Endothelial cell of umbilical vein (primary cell): ENCODE data around the gene LSM2. TPM values are rescaled to one million over a fixed set of nuclear protein-coding genes. Genes with fewer than 3 reads are reported as not detected.
A peak's percentile ranks its signal among the peaks of the same experiment; 100 is the strongest.
"Not testable (repeated sequence)": the region's sequence is repeated elsewhere in the genome, so short reads cannot be mapped to it uniquely, and the experiment has no call there.

ENCODE experiments used
- BruUV-seq: library from RNA; stranded (reverse); fragments of 400-500 nt; replicated peaks from 2 replicates; lab custom pipeline; 2021; lab: Mats Ljungman, UMichigan
- CTCF ChIA-PET: fragments of 300-600, 350-600 bp; sonication (Branson Sonifier 250); formaldehyde crosslinking; loops from one replicate; lab custom pipeline; 2021; ENCODE audit warnings: antibody characterized with exemption, inconsistent platforms; lab: Charles Lee
- POLR2A ChIA-PET: fragments of 300-600, 350-600 bp; sonication (Branson Sonifier 250); formaldehyde crosslinking; loops from one replicate; lab custom pipeline; 2021; ENCODE audit warnings: antibody characterized with exemption, inconsistent platforms; lab: Charles Lee
- DNase-seq: peaks from one replicate; pipeline ENCODE4 v3.0.0-alpha.2; 2011; ENCODE audit warnings: low read depth, low spot score
- FAIRE-seq: peaks from 2 replicates; lab custom pipeline; 2011; peaks lifted over from hg19 to GRCh38; lab: Jason Lieb, UNC
- H2AFZ ChIP-seq: 2 replicates; pipeline ENCODE4 v1.6.0; 2012; ENCODE audit warnings: low read depth, low read length, control low read depth, inconsistent platforms
- H3K27ac ChIP-seq: 2 replicates; pipeline ENCODE4 v1.5.1; 2011; ENCODE audit warnings: low read depth, mild to moderate bottlenecking, control low read depth, low read length, moderate library complexity; ENCODE audit not compliant: insufficient read depth
- H3K27me3 ChIP-seq, 2 experiments: 2 replicates each; pipeline versions ENCODE4 v1.6.0 to v1.6.1; 2011; ENCODE audit warnings: low read length in 2 of 2, mixed read lengths in 1 of 2; ENCODE audit not compliant: control insufficient read depth in 2 of 2, insufficient read depth in 2 of 2
- H3K36me3 ChIP-seq, 2 experiments: 2 replicates in 1 of 2; 3 replicates in 1 of 2; pipeline ENCODE4 v1.5.1; 2011; ENCODE audit warnings: low read length in 2 of 2, mild to moderate bottlenecking in 1 of 2, moderate library complexity in 1 of 2; ENCODE audit not compliant: control insufficient read depth in 2 of 2, insufficient read depth in 2 of 2; ENCODE audit errors: extremely low read depth in 1 of 2
- H3K4me1 ChIP-seq: 3 replicates; pipeline ENCODE4 v1.5.1; 2011; ENCODE audit warnings: mild to moderate bottlenecking, low read length; ENCODE audit not compliant: control insufficient read depth, insufficient read depth; ENCODE audit errors: extremely low read depth
- H3K4me2 ChIP-seq: 2 replicates; pipeline ENCODE4 v1.6.1; 2011; ENCODE audit warnings: low read length, control low read depth, mixed read lengths; ENCODE audit not compliant: insufficient read depth
- H3K4me3 ChIP-seq, 3 experiments: fragments of 200-600 bp in 1 of 3; sonication (generic), shearing (Covaris generic) in 1 of 3; replicated peaks in 1 of 3; 2 replicates each; pipeline ENCODE4 v1.5.1; 2011 to 2016; ENCODE audit warnings: control low read depth in 3 of 3, low read length in 3 of 3, mild to moderate bottlenecking in 2 of 3, inconsistent platforms in 1 of 3, low read depth in 1 of 3, moderate library complexity in 1 of 3; ENCODE audit not compliant: insufficient read depth in 1 of 3
- H3K79me2 ChIP-seq: 2 replicates; pipeline ENCODE4 v1.6.0; 2012; ENCODE audit warnings: low read length, inconsistent platforms; ENCODE audit not compliant: control insufficient read depth, insufficient read depth
- H3K9ac ChIP-seq: replicated peaks from 2 replicates; pipeline ENCODE3; 2011; ENCODE audit warnings: low read length, control low read depth; ENCODE audit not compliant: insufficient read depth; ENCODE audit errors: extremely low read depth
- H3K9me1 ChIP-seq: replicated peaks from 3 replicates; pipeline ENCODE4 v1.6.0; 2011; ENCODE audit warnings: mild to moderate bottlenecking, low read length; ENCODE audit not compliant: control insufficient read depth, insufficient read depth; ENCODE audit errors: extremely low read depth
- H3K9me3 ChIP-seq: replicated peaks from 2 replicates; pipeline ENCODE4 v1.5.1; 2012; ENCODE audit warnings: low read length, inconsistent platforms; ENCODE audit not compliant: control insufficient read depth, insufficient read depth
- H4K20me1 ChIP-seq: replicated peaks from 2 replicates; pipeline ENCODE3; 2011; ENCODE audit warnings: mild to moderate bottlenecking, low read length; ENCODE audit not compliant: control insufficient read depth, insufficient read depth; ENCODE audit errors: extremely low read depth
- EZH2 ChIP-seq: IDR thresholded peaks from 2 replicates; pipeline ENCODE4 v1.6.1; 2012; ENCODE audit warnings: borderline replicate concordance, low read depth, mild to moderate bottlenecking, moderate library complexity, low read length, inconsistent platforms; ENCODE audit not compliant: severe bottlenecking
- FOS ChIP-seq: IDR thresholded peaks from 2 replicates; pipeline ENCODE4 v1.6.1; 2011; ENCODE audit warnings: mild to moderate bottlenecking, low read length, moderate library complexity, borderline replicate concordance; ENCODE audit not compliant: insufficient read depth
- GATA2 ChIP-seq: IDR thresholded peaks from 2 replicates; pipeline ENCODE4 v1.7.0; 2011; ENCODE audit warnings: low read depth, mild to moderate bottlenecking, moderate library complexity, mixed read lengths, low read length; ENCODE audit not compliant: insufficient read length, insufficient read depth
- JUN ChIP-seq: IDR thresholded peaks from 2 replicates; pipeline ENCODE4 v1.6.1; 2011; ENCODE audit warnings: borderline replicate concordance, low read depth; ENCODE audit not compliant: insufficient read length, insufficient read depth
- MYC ChIP-seq: IDR thresholded peaks from one replicate; pipeline ENCODE4 v1.6.1; 2011; ENCODE audit warnings: mild to moderate bottlenecking, low read depth, low read length
- POLR2A ChIP-seq: IDR thresholded peaks from 2 replicates; pipeline ENCODE4 v1.6.1; 2012; ENCODE audit warnings: low read depth, mild to moderate bottlenecking, control low read depth, low read length
- POLR2AphosphoS5 ChIP-seq: IDR thresholded peaks from 2 replicates; pipeline ENCODE4 v1.6.1; 2012; ENCODE audit warnings: low read depth, mild to moderate bottlenecking, control low read depth, low read length, moderate library complexity; ENCODE audit not compliant: insufficient read depth
- dilution Hi-C: fragments of 300-500 bp; cut with MboI; formaldehyde crosslinking; loops from one replicate; pipeline ENCODE4 v1.15.0; 2019; ENCODE audit warnings: low sequenced_read_pairs; ENCODE audit not compliant: extremely low pct_ligation_motif_present
- intact Hi-C: fragments of 100-400 bp; cut with micrococcal nuclease; formaldehyde crosslinking; loops from one replicate; pipeline ENCODE4 v1.10.0; 2022
- polyA plus RNA-seq, 4 experiments: library from polyadenylated mRNA; depleted of rRNA in 3 of 4; stranded (reverse) in 3 of 4; unstranded in 1 of 4; fragments of >200 nt; gene quantifications; 2 replicates each; pipeline versions ENCODE4 v1.2.1 to v1.2.3, GENCODE V29; 2011 to 2012; ENCODE audit warnings: missing spikeins in 1 of 4
- total RNA-seq: library from RNA; stranded (reverse); gene quantifications from 2 replicates; pipeline ENCODE4 v1.2.3, GENCODE V29; 2021
- TF ChIP-seq, protein P1 (sequence below), 2 donors: IDR thresholded peaks; 1 replicate in 1 of 2; 2 replicates in 1 of 2; pipeline ENCODE4 v1.5.1; 2011; ENCODE audit warnings: low read length in 2 of 2, mild to moderate bottlenecking in 2 of 2, moderate library complexity in 2 of 2, control low read depth in 1 of 2, inconsistent platforms in 1 of 2, low read depth in 1 of 2; ENCODE audit not compliant: insufficient read depth in 1 of 2; ENCODE audit errors: extremely low read depth in 1 of 2
- TF ChIP-seq, protein P2 (sequence below): IDR thresholded peaks from 2 replicates; pipeline ENCODE4 v1.6.1; 2011; ENCODE audit not compliant: insufficient read depth, insufficient read length

Gene LSM2
- total and polyA plus RNA-seq, 2 donors (not counting 3 experiments of a cell fraction or from before 2014, with no cell fraction given), result 78.1 to 86.0 TPM

- dilution Hi-C loops, result no loop called here
- Histone ChIP-seq H3K4me1 (peaks cover 25% of the 10 kb centered on the region), H3K4me3 (peak overlapping the region; percentile 44 to 73 (median 50)), H3K36me3 (no peaks in the 10 kb centered on the region), H3K27ac (peak overlapping the region; percentile 37), H3K9me3 (no peaks in the 10 kb centered on the region), H3K4me2 (peak overlapping the region; percentile 72), H4K20me1 (no peaks in the 10 kb centered on the region), H3K27me3 (no peaks in the 10 kb centered on the region), H3K79me2 (peaks cover 14% of the 10 kb centered on the region), H3K9me1 (no peaks in the 10 kb centered on the region), H2AFZ (peak overlapping the region; percentile 85), H3K9ac (peak overlapping the region; percentile 76)
- ChIA-PET CTCF (interaction anchor here (0.8 to 2.6 kb wide), 6 partner anchors 9 to 159 kb away, joined by 3 to 10 read pairs (median 4); partner anchors contain the start of genes LSM2 and VARS1), POLR2A (interaction anchor here (0.7 kb wide), 2 partner anchors 85 to 161 kb away, joined by 3 read pairs; partner anchors contain the start of genes C6orf47 and CLIC1)
- FAIRE-seq (peak; percentile 40), DNase-seq (peak; percentile 69)
- TF ChIP-seq EZH2 (no peak), GATA2 (no peak), JUN (no peak), POLR2A (no peak), MYC (no peak), POLR2AphosphoS5 (no peak), FOS (no peak)
- TF ChIP-seq, protein P1, sequence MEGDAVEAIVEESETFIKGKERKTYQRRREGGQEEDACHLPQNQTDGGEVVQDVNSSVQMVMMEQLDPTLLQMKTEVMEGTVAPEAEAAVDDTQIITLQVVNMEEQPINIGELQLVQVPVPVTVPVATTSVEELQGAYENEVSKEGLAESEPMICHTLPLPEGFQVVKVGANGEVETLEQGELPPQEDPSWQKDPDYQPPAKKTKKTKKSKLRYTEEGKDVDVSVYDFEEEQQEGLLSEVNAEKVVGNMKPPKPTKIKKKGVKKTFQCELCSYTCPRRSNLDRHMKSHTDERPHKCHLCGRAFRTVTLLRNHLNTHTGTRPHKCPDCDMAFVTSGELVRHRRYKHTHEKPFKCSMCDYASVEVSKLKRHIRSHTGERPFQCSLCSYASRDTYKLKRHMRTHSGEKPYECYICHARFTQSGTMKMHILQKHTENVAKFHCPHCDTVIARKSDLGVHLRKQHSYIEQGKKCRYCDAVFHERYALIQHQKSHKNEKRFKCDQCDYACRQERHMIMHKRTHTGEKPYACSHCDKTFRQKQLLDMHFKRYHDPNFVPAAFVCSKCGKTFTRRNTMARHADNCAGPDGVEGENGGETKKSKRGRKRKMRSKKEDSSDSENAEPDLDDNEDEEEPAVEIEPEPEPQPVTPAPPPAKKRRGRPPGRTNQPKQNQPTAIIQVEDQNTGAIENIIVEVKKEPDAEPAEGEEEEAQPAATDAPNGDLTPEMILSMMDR (IDR thresholded peaks at IDR 0.05; ENCODE audit: extremely low read depth in 1 of 2, insufficient read depth in 1 of 2, low read depth in 1 of 2, low read length in 2 of 2), result no peak
- TF ChIP-seq, protein P2, sequence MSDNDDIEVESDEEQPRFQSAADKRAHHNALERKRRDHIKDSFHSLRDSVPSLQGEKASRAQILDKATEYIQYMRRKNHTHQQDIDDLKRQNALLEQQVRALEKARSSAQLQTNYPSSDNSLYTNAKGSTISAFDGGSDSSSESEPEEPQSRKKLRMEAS, result no peak
- intact Hi-C loops, result no loop called here
- TSS peak; percentile 40 for BruUV-seq
Measured at GRCh38 chr6:31821301-31822035, 14.7 kb upstream of the LSM2 start.

- Histone ChIP-seq H3K79me2 (peaks cover 16% of the 10 kb centered on the region), H3K4me1 (peaks cover 24% of the 10 kb centered on the region)
- H3K27me3 ChIP-seq, H4K20me1 ChIP-seq, BruUV-seq, H3K9me1 ChIP-seq, H3K27ac ChIP-seq, H3K4me3 ChIP-seq, H3K9me3 ChIP-seq, H2AFZ ChIP-seq, CTCF ChIA-PET, H3K36me3 ChIP-seq, intact Hi-C loops, H3K4me2 ChIP-seq, FAIRE-seq, H3K9ac ChIP-seq, dilution Hi-C loops, DNase-seq, POLR2A ChIA-PET: not testable (repeated sequence)
Measured at GRCh38 chr6:31820399-31820798, 13.6 kb upstream of the LSM2 start.
